ENCODE measurements around the gene SLC35F3.

SLC35F3 gene

GRCh38 chr1:234281826-234282489 is 377.5 kb downstream of the SLC35F3 start:
- H3K9me3 ChIP-seq (ENCODE audit: control insufficient read depth, low read length), result no peaks in the 10 kb centered on the region
- WGBS, 2 experiments, result 83 to 85% methylated on average over 12 of the region's 12 CpGs
- H3K4me1 ChIP-seq (ENCODE audit: control insufficient read depth, insufficient read depth, low read length), result peaks cover 14% of the 10 kb centered on the region
- no peaks in the 10 kb centered on the region for H3K36me3 ChIP-seq (ENCODE audit: control insufficient read depth, insufficient read depth, low read length)
- no peak overlapping the region for H3K4me3 ChIP-seq (ENCODE audit: insufficient read depth, low read depth, low read length)
- H3K27me3 ChIP-seq (ENCODE audit: control insufficient read depth, insufficient read depth, low read length, poor library complexity, severe bottlenecking), result peaks cover 4% of the 10 kb centered on the region
- peak overlapping the region; percentile 19 for H3K27ac ChIP-seq (ENCODE audit: insufficient read depth, low read depth, low read length, poor library complexity, severe bottlenecking)

GRCh38 chr1:234286206-234286605 is 381.7 kb downstream of the SLC35F3 start:
- 95% methylated on average over 4 of the region's 4 CpGs for WGBS, 2 experiments

GRCh38 chr1:234288946-234289345 is 384.5 kb downstream of the SLC35F3 start:
- H3K9me3 ChIP-seq (ENCODE audit: control insufficient read depth, low read length), result peaks cover 4% of the 10 kb centered on the region
- no peaks in the 10 kb centered on the region for H3K36me3 ChIP-seq (ENCODE audit: control insufficient read depth, insufficient read depth, low read length)
- no peak overlapping the region for H3K27ac ChIP-seq (ENCODE audit: insufficient read depth, low read depth, low read length, poor library complexity, severe bottlenecking)
- no peak overlapping the region for H3K4me3 ChIP-seq (ENCODE audit: insufficient read depth, low read depth, low read length)
- 75 to 86% methylated on average over 2 of the region's 2 CpGs for WGBS, 2 experiments
- H3K4me1 ChIP-seq (ENCODE audit: control insufficient read depth, insufficient read depth, low read length), result no peaks in the 10 kb centered on the region
- H3K27me3 ChIP-seq (ENCODE audit: control insufficient read depth, insufficient read depth, low read length, poor library complexity, severe bottlenecking), result no peaks in the 10 kb centered on the region

More at GRCh38 chr1:234286206-234286605, 381.7 kb downstream of the SLC35F3 start:
- H3K27ac ChIP-seq (ENCODE audit: insufficient read depth, low read depth, low read length, poor library complexity, severe bottlenecking), result no peak overlapping the region
- peaks cover 14% of the 10 kb centered on the region for H3K4me1 ChIP-seq (ENCODE audit: control insufficient read depth, insufficient read depth, low read length)
- peaks cover 4% of the 10 kb centered on the region for H3K9me3 ChIP-seq (ENCODE audit: control insufficient read depth, low read length)
- H3K36me3 ChIP-seq (ENCODE audit: control insufficient read depth, insufficient read depth, low read length), result no peaks in the 10 kb centered on the region
- no peak overlapping the region for H3K4me3 ChIP-seq (ENCODE audit: insufficient read depth, low read depth, low read length)
- H3K27me3 ChIP-seq (ENCODE audit: control insufficient read depth, insufficient read depth, low read length, poor library complexity, severe bottlenecking), result no peaks in the 10 kb centered on the region

DNA sequence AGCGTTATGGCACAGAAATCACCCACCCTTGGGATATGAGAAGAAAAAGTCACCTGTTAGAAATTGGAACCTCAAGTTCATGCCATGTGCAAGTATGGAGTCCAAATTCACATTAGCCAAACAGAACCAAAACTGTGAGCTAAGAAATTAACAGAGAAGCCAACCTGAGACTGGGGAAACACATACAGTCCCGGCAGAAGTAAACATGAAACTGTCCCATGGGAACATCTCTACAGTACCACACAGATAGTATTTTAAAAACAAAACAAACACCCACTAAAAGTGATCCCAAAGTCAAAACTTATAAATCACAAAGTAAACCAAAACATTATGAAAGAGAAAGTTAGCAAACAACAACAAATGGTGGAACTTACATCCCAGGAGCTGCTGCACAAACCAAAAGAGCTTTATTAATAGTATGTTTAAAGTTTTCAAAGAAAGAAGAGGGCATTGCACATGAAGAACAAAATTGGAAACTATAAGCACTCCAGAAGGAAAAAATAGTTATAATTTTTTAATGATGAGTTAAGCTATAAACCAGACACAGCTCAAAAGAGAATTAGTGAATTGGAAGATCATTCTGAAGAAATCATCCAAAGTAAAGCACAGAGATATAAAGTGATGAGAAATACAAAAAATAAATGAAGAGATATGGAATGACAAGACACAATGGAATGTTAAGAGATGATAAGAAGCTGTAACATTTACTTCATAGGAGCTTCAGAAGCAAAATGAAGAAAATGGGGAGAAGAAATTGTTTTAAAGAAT is 385.2 kb downstream of the SLC35F3 start:
- Histone ChIP-seq H3K9me3 (ENCODE audit: control insufficient read depth, low read length) (peaks cover 4% of the 10 kb centered on the region), H3K4me1 (ENCODE audit: control insufficient read depth, insufficient read depth, low read length) (no peaks in the 10 kb centered on the region), H3K27me3 (ENCODE audit: control insufficient read depth, insufficient read depth, low read length, poor library complexity, severe bottlenecking) (no peaks in the 10 kb centered on the region), H3K4me3 (ENCODE audit: insufficient read depth, low read depth, low read length) (no peak overlapping the region), H3K27ac (ENCODE audit: insufficient read depth, low read depth, low read length, poor library complexity, severe bottlenecking) (no peak overlapping the region), H3K36me3 (ENCODE audit: control insufficient read depth, insufficient read depth, low read length) (no peaks in the 10 kb centered on the region)
- 68% methylated on average over 2 of the region's 2 CpGs for WGBS, 2 experiments

DNA sequence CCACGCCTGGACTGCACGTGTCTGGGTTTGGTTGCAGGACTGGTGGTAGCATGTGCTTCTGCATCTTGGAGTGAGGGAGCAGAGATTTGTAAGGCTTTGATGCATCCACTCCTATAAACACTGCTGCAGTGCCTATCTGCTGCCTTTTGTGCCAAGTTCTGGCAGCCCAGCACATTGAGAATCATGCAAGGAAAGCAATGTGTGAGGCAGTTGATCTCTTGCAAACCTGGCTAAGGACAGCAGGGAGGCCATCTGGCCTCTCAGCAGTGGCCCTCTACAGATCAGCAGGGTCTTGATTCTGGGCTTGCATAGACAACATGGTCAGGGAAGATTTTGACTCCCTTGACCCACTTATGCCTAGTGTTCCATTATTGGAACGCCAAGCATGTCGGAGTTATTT is 387.5 kb downstream of the SLC35F3 start:
- WGBS, 2 experiments, result 93 to 98% methylated on average over 4 of the region's 4 CpGs
- no peak overlapping the region for H3K4me3 ChIP-seq (ENCODE audit: insufficient read depth, low read depth, low read length)
- H3K36me3 ChIP-seq (ENCODE audit: control insufficient read depth, insufficient read depth, low read length), result no peaks in the 10 kb centered on the region

GRCh38 chr1:234292548-234292947 is 388.1 kb downstream of the SLC35F3 start:
- H3K36me3 ChIP-seq (ENCODE audit: control insufficient read depth, insufficient read depth, low read length), result no peaks in the 10 kb centered on the region
- H3K9me3 ChIP-seq (ENCODE audit: control insufficient read depth, low read length), result peaks cover 4% of the 10 kb centered on the region
- 87 to 88% methylated on average over 2 of the region's 2 CpGs for WGBS, 2 experiments
- no peak overlapping the region for H3K4me3 ChIP-seq (ENCODE audit: insufficient read depth, low read depth, low read length)
- H3K27me3 ChIP-seq (ENCODE audit: control insufficient read depth, insufficient read depth, low read length, poor library complexity, severe bottlenecking), result no peaks in the 10 kb centered on the region
- no peak overlapping the region for H3K27ac ChIP-seq (ENCODE audit: insufficient read depth, low read depth, low read length, poor library complexity, severe bottlenecking)
- no peaks in the 10 kb centered on the region for H3K4me1 ChIP-seq (ENCODE audit: control insufficient read depth, insufficient read depth, low read length)

More for the DNA sequence above, 387.5 kb downstream of the SLC35F3 start:
- H3K4me1 ChIP-seq (ENCODE audit: control insufficient read depth, insufficient read depth, low read length), result no peaks in the 10 kb centered on the region
- no peaks in the 10 kb centered on the region for H3K27me3 ChIP-seq (ENCODE audit: control insufficient read depth, insufficient read depth, low read length, poor library complexity, severe bottlenecking)
- H3K9me3 ChIP-seq (ENCODE audit: control insufficient read depth, low read length), result peaks cover 4% of the 10 kb centered on the region
- H3K27ac ChIP-seq (ENCODE audit: insufficient read depth, low read depth, low read length, poor library complexity, severe bottlenecking), result no peak overlapping the region

GRCh38 chr1:234294109-234294817 is 389.8 kb downstream of the SLC35F3 start:
- WGBS, 2 experiments, result 90 to 92% methylated on average over 14 of the region's 14 CpGs
- no peaks in the 10 kb centered on the region for H3K27me3 ChIP-seq (ENCODE audit: control insufficient read depth, insufficient read depth, low read length, poor library complexity, severe bottlenecking)
- no peak overlapping the region for H3K4me3 ChIP-seq (ENCODE audit: insufficient read depth, low read depth, low read length)
- H3K27ac ChIP-seq (ENCODE audit: insufficient read depth, low read depth, low read length, poor library complexity, severe bottlenecking), result no peak overlapping the region
- peaks cover 4% of the 10 kb centered on the region for H3K9me3 ChIP-seq (ENCODE audit: control insufficient read depth, low read length)
- no peaks in the 10 kb centered on the region for H3K4me1 ChIP-seq (ENCODE audit: control insufficient read depth, insufficient read depth, low read length)
- H3K36me3 ChIP-seq (ENCODE audit: control insufficient read depth, insufficient read depth, low read length), result no peaks in the 10 kb centered on the region

DNA sequence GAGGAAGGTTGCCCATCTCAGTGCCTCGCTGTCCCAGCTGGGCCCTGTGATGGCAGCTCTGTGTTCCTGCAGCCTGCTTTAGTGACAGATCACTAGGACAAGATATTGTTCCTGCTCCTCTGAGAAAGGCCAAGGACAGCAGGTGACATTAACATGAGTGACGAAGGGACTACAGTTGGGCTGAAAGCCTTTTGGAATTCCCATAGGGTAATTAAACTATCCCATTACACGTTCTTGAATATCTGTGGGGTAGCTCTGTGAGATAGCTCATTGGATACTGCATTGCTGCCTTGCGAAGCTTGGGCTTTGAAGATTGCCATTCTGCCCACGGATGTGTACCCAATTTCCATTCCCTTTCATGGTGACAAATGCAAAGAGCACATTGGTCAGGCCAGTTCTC is 390.6 kb downstream of the SLC35F3 start:
- Histone ChIP-seq H3K4me1 (ENCODE audit: control insufficient read depth, insufficient read depth, low read length) (no peaks in the 10 kb centered on the region), H3K36me3 (ENCODE audit: control insufficient read depth, insufficient read depth, low read length) (no peaks in the 10 kb centered on the region), H3K27me3 (ENCODE audit: control insufficient read depth, insufficient read depth, low read length, poor library complexity, severe bottlenecking) (no peaks in the 10 kb centered on the region), H3K27ac (ENCODE audit: insufficient read depth, low read depth, low read length, poor library complexity, severe bottlenecking) (no peak overlapping the region), H3K4me3 (ENCODE audit: insufficient read depth, low read depth, low read length) (no peak overlapping the region), H3K9me3 (ENCODE audit: control insufficient read depth, low read length) (peaks cover 4% of the 10 kb centered on the region)
- 71 to 74% methylated on average over 5 of the region's 5 CpGs for WGBS, 2 experiments

DNA sequence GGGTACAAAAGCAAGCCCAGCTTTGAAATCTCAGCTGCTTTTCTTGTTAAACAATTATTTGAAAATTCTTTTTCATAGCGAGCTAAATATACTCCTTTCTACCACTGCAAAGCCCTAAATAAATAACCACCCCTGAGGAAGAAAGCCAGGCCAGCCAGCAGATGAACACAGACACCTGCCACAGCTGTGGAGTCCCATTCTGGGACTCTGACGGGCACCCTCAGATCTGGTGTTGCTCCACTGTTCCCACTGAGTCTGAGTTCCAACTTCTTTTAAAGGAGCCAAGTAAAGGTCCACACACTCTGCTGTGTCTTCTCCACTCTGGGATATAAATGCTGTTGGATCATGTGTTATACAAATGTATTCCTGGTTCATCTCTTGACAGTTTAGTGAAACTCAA is 391.1 kb downstream of the SLC35F3 start:
- H3K4me1 ChIP-seq (ENCODE audit: control insufficient read depth, insufficient read depth, low read length), result no peaks in the 10 kb centered on the region
- 90 to 100% methylated on average over 2 of the region's 2 CpGs for WGBS, 2 experiments
- H3K27ac ChIP-seq (ENCODE audit: insufficient read depth, low read depth, low read length, poor library complexity, severe bottlenecking), result no peak overlapping the region
- peaks cover 2% of the 10 kb centered on the region for H3K9me3 ChIP-seq (ENCODE audit: control insufficient read depth, low read length)
- H3K36me3 ChIP-seq (ENCODE audit: control insufficient read depth, insufficient read depth, low read length), result no peaks in the 10 kb centered on the region
- H3K4me3 ChIP-seq (ENCODE audit: insufficient read depth, low read depth, low read length), result no peak overlapping the region
- H3K27me3 ChIP-seq (ENCODE audit: control insufficient read depth, insufficient read depth, low read length, poor library complexity, severe bottlenecking), result no peaks in the 10 kb centered on the region

- Histone ChIP-seq H3K4me1 (ENCODE audit: control insufficient read depth, insufficient read depth, low read length) (no peaks in the 10 kb centered on the region), H3K36me3 (ENCODE audit: control insufficient read depth, insufficient read depth, low read length) (no peaks in the 10 kb centered on the region), H3K9me3 (ENCODE audit: control insufficient read depth, low read length) (no peaks in the 10 kb centered on the region), H3K27ac (ENCODE audit: insufficient read depth, low read depth, low read length, poor library complexity, severe bottlenecking) (no peak overlapping the region), H3K4me3 (ENCODE audit: insufficient read depth, low read depth, low read length) (no peak overlapping the region), H3K27me3 (ENCODE audit: control insufficient read depth, insufficient read depth, low read length, poor library complexity, severe bottlenecking) (no peaks in the 10 kb centered on the region)
- 92 to 93% methylated on average over 4 of the region's 4 CpGs for WGBS, 2 experiments
Observed at GRCh38 chr1:234296496-234296895, 392.0 kb downstream of the SLC35F3 start.

Data from ectodermal cell (in vitro differentiated cells).